Activated CD4-positive, alpha-beta T cell treated with anti-CD3 and anti-CD28 coated beads, Interleukin-2, amount 50 U/mL, for 1 hour (primary cell): ENCODE data around the gene IFT81.
A peak's percentile ranks its signal among the peaks of the same experiment; 100 is the strongest.
"Not testable (repeated sequence)": the region's sequence is repeated elsewhere in the genome, so short reads cannot be mapped to it uniquely, and the experiment has no call there.

Experiments used
- DNase-seq: peaks from one replicate; pipeline ENCODE4 v3.0.0-alpha.2; 2020

Gene IFT81

GRCh38 chr12:110211639-110212536, 87.7 kb downstream of the IFT81 start:
- not testable (repeated sequence) for DNase-seq

- no peak for DNase-seq
Measured at GRCh38 chr12:110217996-110218674, 94.0 kb downstream of the IFT81 start.

- DNase-seq, result no peak
Measured at GRCh38 chr12:110222027-110222426, 97.9 kb downstream of the IFT81 start.

- DNase-seq, result no peak
Measured at GRCh38 chr12:110222433-110222832, 98.3 kb downstream of the IFT81 start.

- DNase-seq, result no peak
Measured at GRCh38 chr12:110223777-110224378, 99.7 kb downstream of the IFT81 start.

- no peak for DNase-seq
Measured at GRCh38 chr12:110224379-110225304, 100.5 kb downstream of the IFT81 start.

- no peak for DNase-seq
Measured at GRCh38 chr12:110227138-110227537, 103.0 kb downstream of the IFT81 start.

- DNase-seq, result not testable (repeated sequence)
Measured at GRCh38 chr12:110228348-110228747, 104.2 kb downstream of the IFT81 start.

GRCh38 chr12:110228756-110229155, 104.6 kb downstream of the IFT81 start:
- no peak for DNase-seq

GRCh38 chr12:110229409-110229808, 105.3 kb downstream of the IFT81 start:
- no peak for DNase-seq

- DNase-seq, result no peak
Measured at GRCh38 chr12:110230655-110231054, 106.5 kb downstream of the IFT81 start.

- no peak for DNase-seq
Measured at GRCh38 chr12:110233212-110233903, 109.2 kb downstream of the IFT81 start.

GRCh38 chr12:110234331-110234751, 110.2 kb downstream of the IFT81 start:
- no peak for DNase-seq

- no peak for DNase-seq
Measured at GRCh38 chr12:110234755-110235154, 110.6 kb downstream of the IFT81 start.

GRCh38 chr12:110235383-110235782, 111.2 kb downstream of the IFT81 start:
- DNase-seq, result no peak

GRCh38 chr12:110243227-110243626, 119.1 kb downstream of the IFT81 start:
- DNase-seq, result no peak

GRCh38 chr12:110244372-110244771, 120.2 kb downstream of the IFT81 start:
- DNase-seq, result no peak

- no peak for DNase-seq
Measured at GRCh38 chr12:110244829-110245228, 120.7 kb downstream of the IFT81 start.

- DNase-seq, result peak; percentile 55
Measured at GRCh38 chr12:110245369-110245772, 121.2 kb downstream of the IFT81 start.

GRCh38 chr12:110246636-110247339, 122.6 kb downstream of the IFT81 start:
- DNase-seq, result no peak
